GM12865 (cell line): ENCODE data around the gene ARSB.
"Not testable (repeated sequence)": the region's sequence is repeated elsewhere in the genome, so short reads cannot be mapped to it uniquely, and the experiment has no call there.

Experiments
- DNase-seq: peaks from one replicate; pipeline ENCODE4 v3.0.0; 2010; ENCODE audit warnings: low read depth
- H3K4me3 ChIP-seq: 2 replicates; pipeline ENCODE4 v1.5.1; 2011; ENCODE audit warnings: mild to moderate bottlenecking, low read depth, low read length, control low read depth
- CTCF ChIP-seq: IDR thresholded peaks from 2 replicates; pipeline ENCODE4 v1.5.1; 2011; ENCODE audit warnings: low read length, control low read depth, low read depth, inconsistent platforms; ENCODE audit not compliant: insufficient read depth; ENCODE audit errors: missing control alignments

ARSB gene

GRCh38 chr5:78984439-78985115, 533 bp downstream of the ARSB start:
- H3K4me3 ChIP-seq: peak overlapping the region; percentile 84
- TF ChIP-seq CTCF: no peak
- peak; percentile 90 for DNase-seq

GRCh38 chr5:78983601-78984438, 1.3 kb downstream of the ARSB start:
- no peak for TF ChIP-seq CTCF
- peak; percentile 65 for DNase-seq
- peak overlapping the region; percentile 84 for H3K4me3 ChIP-seq

- peak overlapping the region; percentile 84 for H3K4me3 ChIP-seq
- DNase-seq: not testable (repeated sequence)
Observed at GRCh38 chr5:78983194-78983593, 1.9 kb downstream of the ARSB start.

GRCh38 chr5:78979909-78980308, 5.2 kb downstream of the ARSB start:
- H3K4me3 ChIP-seq: no peak overlapping the region
- TF ChIP-seq CTCF: no peak
- peak; percentile 37 for DNase-seq

- DNase-seq: peak; percentile 13
- no peak for TF ChIP-seq CTCF
- H3K4me3 ChIP-seq: no peak overlapping the region
Observed at GRCh38 chr5:78979117-78979742, 5.9 kb downstream of the ARSB start.

GRCh38 chr5:78975035-78975434, 10.1 kb downstream of the ARSB start:
- no peak for DNase-seq
- no peak for TF ChIP-seq CTCF
- no peak overlapping the region for H3K4me3 ChIP-seq

GRCh38 chr5:78974601-78975000, 10.5 kb downstream of the ARSB start:
- DNase-seq: no peak
- no peak overlapping the region for H3K4me3 ChIP-seq
- no peak for TF ChIP-seq CTCF
